GM23338 (cell line): ENCODE measurements around the gene SCGB1C2. TPM values are rescaled to one million over a fixed set of nuclear protein-coding genes. Genes with fewer than 3 reads are reported as not detected.

Experiments
- ATAC-seq: fragments of 200-7000 bp; cut with Tn5 transposase; 3 replicates; pipeline ENCODE4 v1.9.1; 2020
- DNase-seq: peaks from one replicate; pipeline ENCODE4 v3.0.0-alpha.2; 2015; ENCODE audit warnings: low spot score
- H2AFZ ChIP-seq: fragments of 200-600 bp; sonication (generic); 2 replicates; pipeline ENCODE4 v1.8.0; 2016; ENCODE audit warnings: antibody characterized with exemption, mild to moderate bottlenecking, moderate library complexity
- H3F3A ChIP-seq: fragments of 200-600 bp; sonication (generic); replicated peaks from 2 replicates; pipeline ENCODE4 v1.8.0; 2017; ENCODE audit warnings: antibody characterized with exemption, mixed run types, low read depth
- H3K27ac ChIP-seq: fragments of 200-600 bp; sonication (generic); 2 replicates; pipeline ENCODE4 v1.6.1; 2016; ENCODE audit warnings: low read depth
- H3K27me3 ChIP-seq: fragments of 200-600 bp; sonication (generic); 2 replicates; pipeline ENCODE4 v1.8.0; 2016; ENCODE audit warnings: mild to moderate bottlenecking, mixed run types, moderate library complexity; ENCODE audit not compliant: insufficient read depth
- H3K36me3 ChIP-seq: fragments of 200-600 bp; sonication (generic); 2 replicates; pipeline ENCODE4 v1.8.0; 2016; ENCODE audit warnings: mild to moderate bottlenecking; ENCODE audit not compliant: insufficient read depth
- H3K4me1 ChIP-seq: fragments of 200-600 bp; sonication (generic); 2 replicates; pipeline ENCODE4 v1.8.0; 2016; ENCODE audit warnings: mild to moderate bottlenecking, moderate library complexity; ENCODE audit not compliant: insufficient read depth
- H3K4me2 ChIP-seq: fragments of 200-600 bp; sonication (generic); 2 replicates; pipeline ENCODE4 v1.7.1; 2017; ENCODE audit warnings: mixed run types
- H3K4me3 ChIP-seq: fragments of 200-600 bp; sonication (generic); 2 replicates; pipeline ENCODE4 v1.6.1; 2016; ENCODE audit warnings: mixed run types
- H3K79me2 ChIP-seq: fragments of 200-600 bp; sonication (generic); replicated peaks from 2 replicates; pipeline ENCODE4 v1.8.0; 2017; ENCODE audit warnings: mild to moderate bottlenecking; ENCODE audit not compliant: insufficient read depth
- H3K9me2 ChIP-seq: fragments of 200-600 bp; sonication (generic); 2 replicates; pipeline ENCODE4 v1.8.0; 2017; ENCODE audit not compliant: insufficient read depth
- H4K20me1 ChIP-seq: fragments of 200-600 bp; sonication (generic); replicated peaks from 2 replicates; pipeline ENCODE4 v1.8.0; 2017; ENCODE audit warnings: mild to moderate bottlenecking; ENCODE audit not compliant: insufficient read depth
- H3K27ac Mint-ChIP-seq: 2 replicates; pipeline ENCODE4 v1.8.0; 2020; ENCODE audit warnings: inconsistent platforms, mild to moderate bottlenecking, moderate library complexity, mixed read lengths
- H3K27me3 Mint-ChIP-seq: 3 replicates; pipeline ENCODE4 v1.8.0; 2022; ENCODE audit warnings: low read depth, mild to moderate bottlenecking, moderate library complexity, mixed read lengths, inconsistent platforms; ENCODE audit not compliant: insufficient read depth, poor library complexity
- H3K36me3 Mint-ChIP-seq: 3 replicates; pipeline ENCODE4 v1.8.0; 2021; ENCODE audit warnings: low read depth, mild to moderate bottlenecking, inconsistent platforms, moderate library complexity, mixed read lengths
- H3K4me1 Mint-ChIP-seq: 3 replicates; pipeline ENCODE4 v1.8.0; 2020; ENCODE audit warnings: mild to moderate bottlenecking, inconsistent platforms, mixed read lengths
- H3K4me3 Mint-ChIP-seq: 3 replicates; pipeline ENCODE4 v1.8.0; 2021; ENCODE audit warnings: moderate library complexity, mild to moderate bottlenecking, inconsistent platforms, mixed read lengths
- H3K9me3 Mint-ChIP-seq: 3 replicates; pipeline ENCODE4 v1.8.0; 2020; ENCODE audit warnings: moderate library complexity, mild to moderate bottlenecking, inconsistent platforms, mixed read lengths
- CTCF ChIP-seq, 2 experiments: fragments of 200-600 bp in 1 of 2; sonication (generic) in 1 of 2; conservative IDR thresholded peaks; 2 replicates each; pipeline versions ENCODE4 v1.5.1 to v1.6.1; 2016 to 2017; ENCODE audit warnings: antibody characterized with exemption in 2 of 2, low read depth in 2 of 2, mild to moderate bottlenecking in 2 of 2, moderate library complexity in 1 of 2
- ETS1 ChIP-seq: IDR thresholded peaks from 2 replicates; pipeline ENCODE4 v1.6.1; 2016; ENCODE audit warnings: antibody characterized with exemption
- EZH2phosphoT487 ChIP-seq: fragments of 200-600 bp; sonication (generic); IDR thresholded peaks from one replicate; pipeline ENCODE4 v1.8.1; 2018; ENCODE audit warnings: antibody characterized with exemption; ENCODE audit not compliant: unreplicated experiment
- JUNB ChIP-seq: IDR thresholded peaks from one replicate; pipeline ENCODE4 v1.6.1; 2016; ENCODE audit warnings: antibody characterized with exemption; ENCODE audit not compliant: unreplicated experiment
- POLR2AphosphoS5 ChIP-seq: IDR thresholded peaks from 2 replicates; pipeline ENCODE4 v1.6.1; 2016; ENCODE audit warnings: antibody characterized with exemption, low read depth
- REST ChIP-seq: IDR thresholded peaks from one replicate; pipeline ENCODE4 v1.6.1; 2018; ENCODE audit warnings: antibody characterized with exemption; ENCODE audit not compliant: unreplicated experiment
- STAT1 ChIP-seq: IDR thresholded peaks from one replicate; pipeline ENCODE4 v1.6.1; 2016; ENCODE audit warnings: antibody characterized with exemption; ENCODE audit not compliant: unreplicated experiment
- ZNF114 ChIP-seq: fragments of 250-450 bp; sonication (Bioruptor Pico); IDR thresholded peaks from 2 replicates; pipeline ENCODE4 v1.5.0; 2020; ENCODE audit warnings: mild to moderate bottlenecking, moderate library complexity
- polyA plus RNA-seq: library from polyadenylated mRNA; unstranded; fragments of >200 nt; fragmentation: Nextera tagmentation; extraction: Ambion mirVana; gene quantifications from 2 replicates; pipeline ENCODE4 v1.2.1, GENCODE V29; 2016
- total RNA-seq: library from RNA; depleted of rRNA; stranded (reverse); fragments of >200 nt; shearing (Covaris generic); gene quantifications from 2 replicates; pipeline ENCODE4 v1.2.3, GENCODE V29; 2014

SCGB1C2 gene
- total and polyA plus RNA-seq, 2 experiments from 2014 or later = not detected

GRCh38 chr17:144936-145670 lies 7.7 kb downstream of the SCGB1C2 start:
- no peak for DNase-seq
- TF ChIP-seq STAT1 (no peak), CTCF (conservative IDR thresholded peaks at IDR 0.05; ENCODE audit: low read depth in 2 of 2) (no peak), ZNF114 (CRISPR knock-in tag) (no peak), REST (no peak), EZH2phosphoT487 (no peak), JUNB (no peak), POLR2AphosphoS5 (no peak), ETS1 (no peak)
- no peak for ATAC-seq
- Mint-ChIP-seq H3K9me3 (no peaks in the 10 kb centered on the region; the same call in 2 of the 3 replicates), H3K36me3 (peaks cover 2% of the 10 kb centered on the region; the same call in 1 of the 3 replicates), H3K27me3 (peaks cover 23% of the 10 kb centered on the region), H3K4me3 (no peak overlapping the region), H3K4me1 (no peaks in the 10 kb centered on the region), H3K27ac (no peak overlapping the region)
- Histone ChIP-seq H3K79me2 (no peaks in the 10 kb centered on the region), H3K27me3 (no peaks in the 10 kb centered on the region; the same call in none of the 2 replicates), H3K4me3 (no peak overlapping the region), H3K4me1 (peaks cover 3% of the 10 kb centered on the region; the same call in 1 of the 2 replicates), H4K20me1 (no peaks in the 10 kb centered on the region), H3K4me2 (no peak overlapping the region), H3K36me3 (no peaks in the 10 kb centered on the region), H3K9me2 (no peaks in the 10 kb centered on the region), H2AFZ (no peak overlapping the region), H3K27ac (no peak overlapping the region), H3F3A (no peaks in the 10 kb centered on the region)
